Measurements from ENCODE around the gene CACFD1.

CACFD1 gene

DNA sequence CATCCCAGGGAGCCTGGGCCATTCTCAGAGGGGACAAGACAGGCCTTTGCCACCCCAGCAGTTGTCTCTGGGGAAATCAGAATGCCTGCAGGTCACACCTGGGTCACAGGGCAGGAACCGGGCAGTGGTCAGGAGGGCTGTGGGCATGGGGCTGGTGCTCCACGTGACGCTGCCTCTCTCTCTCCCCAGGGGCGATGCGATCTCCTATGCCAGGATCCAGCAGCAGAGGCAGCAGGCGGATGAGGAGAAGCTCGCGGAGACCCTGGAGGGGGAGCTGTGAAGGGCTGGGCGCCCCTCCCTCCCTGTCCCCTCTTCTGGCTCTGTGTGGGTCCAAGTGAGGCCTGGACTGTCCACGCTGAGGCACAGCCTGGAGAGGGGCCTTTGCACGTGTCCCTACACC, 8.6 kb downstream of the CACFD1 start:
- TF ChIP-seq, protein P1, sequence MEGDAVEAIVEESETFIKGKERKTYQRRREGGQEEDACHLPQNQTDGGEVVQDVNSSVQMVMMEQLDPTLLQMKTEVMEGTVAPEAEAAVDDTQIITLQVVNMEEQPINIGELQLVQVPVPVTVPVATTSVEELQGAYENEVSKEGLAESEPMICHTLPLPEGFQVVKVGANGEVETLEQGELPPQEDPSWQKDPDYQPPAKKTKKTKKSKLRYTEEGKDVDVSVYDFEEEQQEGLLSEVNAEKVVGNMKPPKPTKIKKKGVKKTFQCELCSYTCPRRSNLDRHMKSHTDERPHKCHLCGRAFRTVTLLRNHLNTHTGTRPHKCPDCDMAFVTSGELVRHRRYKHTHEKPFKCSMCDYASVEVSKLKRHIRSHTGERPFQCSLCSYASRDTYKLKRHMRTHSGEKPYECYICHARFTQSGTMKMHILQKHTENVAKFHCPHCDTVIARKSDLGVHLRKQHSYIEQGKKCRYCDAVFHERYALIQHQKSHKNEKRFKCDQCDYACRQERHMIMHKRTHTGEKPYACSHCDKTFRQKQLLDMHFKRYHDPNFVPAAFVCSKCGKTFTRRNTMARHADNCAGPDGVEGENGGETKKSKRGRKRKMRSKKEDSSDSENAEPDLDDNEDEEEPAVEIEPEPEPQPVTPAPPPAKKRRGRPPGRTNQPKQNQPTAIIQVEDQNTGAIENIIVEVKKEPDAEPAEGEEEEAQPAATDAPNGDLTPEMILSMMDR (IDR thresholded peaks at IDR 0.05): no peak

GRCh38 chr9:133468777-133469421, 9.1 kb downstream of the CACFD1 start:
- TF ChIP-seq, protein P1 (IDR thresholded peaks at IDR 0.05): no peak

DNA sequence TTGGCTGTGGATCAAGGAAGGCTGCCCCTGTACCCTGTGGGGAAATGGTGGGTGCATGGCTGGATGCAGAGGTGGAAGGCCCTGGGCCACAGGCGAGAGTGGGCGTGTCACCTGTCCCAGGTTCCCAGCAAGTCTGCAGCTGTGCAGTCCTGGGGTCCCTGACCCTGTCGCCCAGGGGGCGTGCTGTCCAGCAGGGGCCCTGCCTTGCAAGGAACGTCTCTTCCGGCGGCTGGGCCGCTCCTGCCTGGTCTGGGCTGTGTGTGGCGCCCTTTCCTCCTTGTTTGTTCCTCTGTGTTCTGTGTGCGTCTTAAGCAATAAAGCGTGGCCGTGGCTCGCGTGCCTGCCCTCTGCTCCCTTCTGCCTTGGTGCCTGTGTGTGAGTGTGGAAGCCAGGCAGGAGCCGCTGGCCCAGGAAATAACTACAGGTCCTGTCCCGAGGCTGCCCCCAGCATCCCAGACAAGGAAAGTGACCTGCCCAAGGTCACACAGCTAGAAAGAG, 10.7 kb downstream of the CACFD1 start:
- TF ChIP-seq, protein P1 (IDR thresholded peaks at IDR 0.05): no peak

- TF ChIP-seq, protein P1 (IDR thresholded peaks at IDR 0.05): no peak
These were observed 11.2 kb downstream of the CACFD1 start for GRCh38 chr9:133470988-133471387.

GRCh38 chr9:133471551-133472276, 11.9 kb downstream of the CACFD1 start:
- TF ChIP-seq, protein P1 (IDR thresholded peaks at IDR 0.05): no peak

DNA sequence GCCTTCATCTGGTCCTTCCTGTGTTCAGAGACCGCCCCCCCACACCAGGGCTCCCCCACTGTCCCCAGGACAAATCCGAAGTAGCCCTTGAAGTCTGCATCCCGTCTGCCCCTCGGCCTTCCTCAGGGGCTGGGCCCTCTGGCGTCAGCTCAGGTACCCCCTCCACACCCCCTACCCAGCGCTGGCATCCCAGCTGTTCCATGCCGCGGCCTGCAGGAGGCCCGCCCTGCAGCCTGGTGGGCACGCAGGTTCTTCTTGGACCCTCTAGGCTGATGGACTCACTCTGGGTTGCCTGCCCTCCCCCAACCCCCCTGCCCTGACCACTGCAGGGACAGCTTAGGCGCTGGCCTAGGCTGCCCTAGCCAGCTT, 12.5 kb downstream of the CACFD1 start:
- TF ChIP-seq, protein P1 (IDR thresholded peaks at IDR 0.05): no peak

GRCh38 chr9:133472753-133473378, 13.1 kb downstream of the CACFD1 start:
- TF ChIP-seq, protein P1 (IDR thresholded peaks at IDR 0.05): no peak
